ENCODE results near the gene CTNNA1. TPM values are rescaled to one million over a fixed set of nuclear protein-coding genes. Genes with fewer than 3 reads are reported as not detected.
"Not testable (repeated sequence)": the region's sequence is repeated elsewhere in the genome, so short reads cannot be mapped to it uniquely, and the experiment has no call there.

Gene CTNNA1
- polyA plus RNA-seq, 4 donors, result 301 to 428 (median 405) TPM

DNA sequence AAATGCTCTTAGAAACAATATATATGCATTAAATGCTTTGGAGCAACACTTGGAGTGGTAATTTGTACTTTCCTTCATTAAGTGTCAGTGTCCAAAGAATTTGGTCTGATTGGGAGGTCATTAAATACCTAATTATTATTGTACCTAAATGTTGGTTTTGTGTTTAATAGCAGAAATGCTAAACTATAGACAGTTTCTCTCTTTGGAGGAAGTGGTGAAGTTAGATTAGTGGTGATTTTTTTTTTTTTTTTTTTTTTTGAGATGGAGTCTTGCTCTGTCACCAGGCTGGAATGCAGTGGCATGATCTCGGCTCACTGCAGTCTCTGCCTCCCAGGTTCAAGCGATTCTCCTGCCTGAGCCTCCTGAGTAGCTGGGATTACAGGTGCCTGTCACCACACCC, 168.1 kb downstream of the CTNNA1 start:
- not testable (repeated sequence) for DNase-seq (ENCODE audit: low read depth in 4 of 4, low spot score in 3 of 4)

DNA sequence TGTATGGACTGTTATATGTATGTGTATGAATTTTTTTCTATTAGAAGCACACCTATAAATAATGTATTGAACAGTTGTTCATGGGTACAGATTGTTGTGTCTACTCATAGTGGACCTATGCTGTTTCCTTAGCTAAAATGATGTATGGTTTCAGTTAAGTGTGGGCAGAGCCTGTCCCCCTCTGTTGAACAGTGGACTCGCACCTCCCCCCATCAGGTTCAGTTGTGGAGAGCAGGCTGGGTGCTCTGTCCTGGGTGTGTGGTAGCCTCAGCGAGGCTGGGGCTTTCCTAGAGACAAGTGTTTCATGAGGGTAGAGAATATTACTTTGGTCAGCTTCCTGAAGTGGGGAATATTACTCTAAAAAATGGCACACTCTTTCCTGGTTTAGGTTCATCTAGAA, 169.3 kb downstream of the CTNNA1 start:
- DNase-seq (ENCODE audit: low read depth in 4 of 4, low spot score in 3 of 4), result no peak

DNA sequence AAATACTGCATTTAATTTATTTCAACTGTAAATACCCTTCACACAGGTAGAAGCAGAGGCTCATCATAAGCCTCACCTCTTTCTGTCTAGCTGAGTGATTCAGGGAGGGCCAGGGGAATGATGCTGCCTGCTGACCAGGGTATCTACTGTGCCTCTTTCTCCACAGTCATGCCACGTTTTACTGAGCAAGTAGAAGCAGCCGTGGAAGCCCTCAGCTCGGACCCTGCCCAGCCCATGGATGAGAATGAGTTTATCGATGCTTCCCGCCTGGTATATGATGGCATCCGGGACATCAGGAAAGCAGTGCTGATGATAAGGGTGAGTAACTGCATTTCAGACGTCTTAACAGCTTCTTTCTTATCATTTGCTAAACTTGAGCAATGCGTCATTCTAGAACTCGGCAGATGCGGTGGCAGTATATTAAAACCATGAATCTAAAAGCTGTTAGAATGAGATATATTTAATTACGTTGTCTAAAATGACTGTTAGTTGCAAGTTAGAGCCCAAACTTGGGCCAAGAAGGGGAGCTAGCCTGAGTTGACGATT, 171.9 kb downstream of the CTNNA1 start:
- no peak for DNase-seq (ENCODE audit: low read depth in 4 of 4, low spot score in 3 of 4)

DNA sequence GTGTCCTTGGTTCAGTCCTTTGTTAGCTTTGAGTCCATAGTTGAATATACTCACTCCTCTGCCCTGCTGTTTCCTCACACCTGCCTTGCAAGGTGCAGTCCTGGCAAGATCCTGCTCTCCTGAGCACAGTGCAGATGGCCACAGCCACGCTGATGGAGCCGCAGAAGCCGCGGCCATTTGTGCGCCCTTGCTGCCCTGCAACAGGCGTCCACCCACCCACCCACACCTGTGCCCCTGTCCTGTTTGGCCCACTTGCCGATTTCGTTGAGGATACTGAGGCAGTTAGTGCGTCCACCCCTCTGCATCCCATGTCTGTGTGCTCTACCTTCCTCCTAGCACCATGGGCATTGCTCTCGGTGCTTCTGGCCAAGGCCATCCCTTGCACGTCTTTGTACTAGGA, 173.0 kb downstream of the CTNNA1 start:
- no peak for DNase-seq (ENCODE audit: low read depth in 4 of 4, low spot score in 3 of 4)

DNA sequence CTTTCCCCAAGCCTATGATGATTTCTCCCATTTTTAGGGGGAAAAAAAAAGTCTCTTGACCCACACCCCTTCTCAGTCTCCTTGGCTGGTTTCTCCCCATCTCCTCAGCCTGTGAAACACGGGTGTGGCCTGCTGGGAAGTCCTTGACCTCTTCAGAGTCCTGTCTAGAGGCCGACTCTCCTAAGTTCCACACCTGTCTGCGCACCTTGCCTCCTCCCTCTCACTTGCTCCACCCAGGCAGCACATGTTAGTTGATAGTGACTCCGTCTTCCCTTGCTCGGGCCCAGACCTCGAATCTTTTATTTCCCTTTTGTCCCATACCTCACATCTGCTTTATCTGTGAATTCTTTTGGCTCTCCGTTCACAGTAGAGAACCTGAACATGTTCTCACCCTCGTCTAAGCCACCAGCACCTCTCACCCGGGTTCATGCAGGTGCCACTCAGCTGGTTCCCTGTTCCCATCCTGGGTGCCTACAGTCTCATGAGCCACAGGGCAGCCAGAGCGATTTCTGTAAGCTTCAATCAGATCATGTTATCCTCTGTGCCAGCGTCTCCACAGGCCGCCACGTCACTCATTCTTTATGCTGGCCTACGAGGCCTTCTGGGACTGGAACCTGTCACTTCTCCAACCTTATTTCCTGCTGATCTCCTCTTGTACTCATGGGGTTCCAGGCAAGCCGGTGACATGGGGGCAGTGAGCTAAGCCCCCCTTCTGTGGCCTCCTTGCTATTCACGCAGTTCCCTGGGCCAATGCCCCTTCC, 173.6 kb downstream of the CTNNA1 start:
- no peak for DNase-seq (ENCODE audit: low read depth in 4 of 4, low spot score in 3 of 4)

DNA sequence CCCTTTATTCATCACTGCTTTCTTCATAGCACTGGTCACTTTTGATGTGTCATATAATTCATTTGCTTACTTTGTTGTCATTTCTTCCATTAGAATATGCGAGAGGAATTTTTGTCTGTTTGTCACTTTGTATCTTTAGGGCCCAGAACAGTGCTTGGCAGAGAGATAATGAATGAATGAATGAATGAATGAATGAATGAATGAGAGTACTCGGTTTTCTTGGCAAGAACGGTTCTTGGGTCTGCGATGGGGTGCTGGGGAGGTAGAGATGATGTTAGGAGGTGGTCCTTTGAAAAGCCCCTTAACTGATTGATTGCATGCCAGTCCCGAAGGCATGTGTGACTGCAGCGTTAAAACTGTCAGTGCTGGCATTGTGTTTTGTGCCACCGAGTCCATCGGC, 174.3 kb downstream of the CTNNA1 start:
- DNase-seq (ENCODE audit: low read depth in 4 of 4, low spot score in 3 of 4), result no peak

DNA sequence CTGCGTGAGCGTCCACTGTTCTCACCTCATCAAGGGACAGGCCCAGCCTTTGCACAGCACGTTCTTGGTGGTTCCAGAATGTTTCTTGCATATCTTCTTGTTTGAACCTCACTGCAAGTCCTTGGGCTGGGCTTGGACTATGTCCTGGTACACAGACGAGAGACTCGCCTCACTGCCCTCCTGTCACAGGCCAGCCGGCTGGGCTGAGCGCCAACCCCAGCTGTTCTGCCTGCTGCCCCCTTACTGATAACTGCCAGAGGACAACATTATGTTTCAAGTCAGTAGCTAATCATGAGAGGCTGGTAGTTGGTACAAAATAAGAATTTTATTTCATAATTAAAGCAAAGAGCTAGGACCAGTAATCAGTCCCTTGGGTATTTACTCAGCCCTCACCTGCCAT, 174.8 kb downstream of the CTNNA1 start:
- no peak for DNase-seq (ENCODE audit: low read depth in 4 of 4, low spot score in 3 of 4)

DNA sequence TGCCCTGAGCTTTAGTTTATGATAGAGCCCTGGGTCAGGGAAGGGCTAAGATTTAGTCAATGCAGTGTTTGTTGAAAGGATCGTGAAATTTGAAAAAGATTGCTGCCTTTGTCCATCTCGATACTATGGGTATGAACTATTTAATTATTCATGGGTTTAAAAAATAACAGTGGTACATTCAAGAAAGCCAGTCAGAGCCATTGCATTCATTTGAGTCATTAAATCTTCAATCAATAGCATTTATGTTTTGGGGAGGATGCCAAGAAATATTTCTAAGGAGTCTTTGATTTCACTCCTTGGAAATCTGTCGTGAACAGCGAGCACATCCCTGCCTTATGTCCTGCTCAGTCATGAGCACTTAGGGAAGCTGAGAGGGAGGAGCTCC, 176.3 kb downstream of the CTNNA1 start:
- DNase-seq (ENCODE audit: low read depth in 4 of 4, low spot score in 3 of 4), result no peak

DNA sequence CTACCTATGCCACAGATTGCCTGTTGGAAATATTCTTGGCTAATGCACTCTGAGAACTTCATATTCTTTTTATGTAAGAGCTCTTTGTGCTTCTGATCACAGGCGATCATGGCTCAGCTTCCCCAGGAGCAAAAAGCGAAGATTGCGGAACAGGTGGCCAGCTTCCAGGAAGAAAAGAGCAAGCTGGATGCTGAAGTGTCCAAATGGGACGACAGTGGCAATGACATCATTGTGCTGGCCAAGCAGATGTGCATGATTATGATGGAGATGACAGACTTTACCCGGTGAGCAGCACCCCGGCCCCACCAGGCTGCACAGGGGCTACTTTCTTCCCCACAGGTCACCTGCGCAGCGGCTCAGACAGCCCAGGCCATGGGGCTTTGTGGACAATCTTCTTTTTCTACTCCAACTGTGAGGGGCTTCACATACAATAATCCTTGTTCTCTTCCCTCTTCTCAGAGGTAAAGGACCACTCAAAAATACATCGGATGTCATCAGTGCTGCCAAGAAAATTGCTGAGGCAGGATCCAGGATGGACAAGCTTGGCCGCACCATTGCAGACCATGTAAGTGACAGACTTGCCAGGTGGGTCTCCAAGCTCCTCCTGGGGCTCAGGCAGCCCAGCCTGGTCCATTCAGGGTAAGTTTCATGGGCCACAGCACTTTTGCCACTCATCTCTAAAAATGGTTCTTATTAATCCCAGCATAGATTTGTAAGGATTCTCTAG, 177.3 kb downstream of the CTNNA1 start:
- no peak for DNase-seq (ENCODE audit: low read depth in 4 of 4, low spot score in 3 of 4)

DNA sequence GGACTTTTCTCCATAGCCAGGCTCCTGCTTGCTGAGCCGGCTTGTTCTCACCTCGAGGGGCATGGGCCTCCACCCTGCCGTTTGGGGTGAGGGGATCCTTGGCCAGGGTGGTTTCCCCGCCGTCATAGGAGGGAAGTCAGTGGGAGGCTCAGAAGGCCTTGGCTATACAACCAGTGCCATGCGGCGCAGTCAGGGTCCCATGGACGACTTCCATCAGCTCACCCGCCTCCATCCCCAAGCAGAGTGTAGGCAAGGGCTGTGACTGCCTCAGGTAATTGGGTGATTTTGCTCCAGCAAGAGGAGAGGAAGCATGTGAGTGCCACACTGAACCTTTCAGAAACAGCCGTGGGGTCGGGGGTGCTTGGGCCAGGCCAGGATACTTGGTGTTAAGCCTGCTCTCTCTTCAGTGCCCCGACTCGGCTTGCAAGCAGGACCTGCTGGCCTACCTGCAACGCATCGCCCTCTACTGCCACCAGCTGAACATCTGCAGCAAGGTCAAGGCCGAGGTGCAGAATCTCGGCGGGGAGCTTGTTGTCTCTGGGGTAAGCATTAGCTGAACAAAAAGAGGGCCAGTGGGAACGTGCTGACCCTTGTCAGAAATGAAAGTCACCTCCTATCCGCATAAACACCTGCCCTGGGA, 179.1 kb downstream of the CTNNA1 start:
- no peak for DNase-seq (ENCODE audit: low read depth in 4 of 4, low spot score in 3 of 4)

DNA sequence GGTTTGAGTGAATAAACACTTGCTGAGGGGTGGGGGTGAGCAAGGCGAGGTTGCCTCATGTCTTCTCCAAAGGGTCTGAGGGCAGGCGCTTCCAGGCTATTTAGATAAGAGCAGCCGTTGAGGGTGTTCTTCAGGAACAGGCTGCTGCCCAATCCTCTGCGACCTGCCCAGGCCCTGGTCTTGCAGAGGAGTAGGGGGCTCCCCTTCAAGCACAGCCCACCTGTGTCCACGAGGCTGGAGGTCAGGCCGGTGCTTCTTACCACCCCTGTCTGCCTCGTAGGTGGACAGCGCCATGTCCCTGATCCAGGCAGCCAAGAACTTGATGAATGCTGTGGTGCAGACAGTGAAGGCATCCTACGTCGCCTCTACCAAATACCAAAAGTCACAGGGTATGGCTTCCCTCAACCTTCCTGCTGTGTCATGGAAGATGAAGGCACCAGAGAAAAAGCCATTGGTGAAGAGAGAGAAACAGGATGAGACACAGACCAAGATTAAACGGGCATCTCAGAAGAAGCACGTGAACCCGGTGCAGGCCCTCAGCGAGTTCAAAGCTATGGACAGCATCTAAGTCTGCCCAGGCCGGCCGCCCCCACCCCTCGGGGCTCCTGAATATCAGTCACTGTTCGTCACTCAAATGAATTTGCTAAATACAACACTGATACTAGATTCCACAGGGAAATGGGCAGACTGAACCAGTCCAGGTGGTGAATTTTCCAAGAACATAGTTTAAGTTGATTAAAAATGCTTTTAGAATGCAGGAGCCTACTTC, 180.5 kb downstream of the CTNNA1 start:
- no peak for DNase-seq (ENCODE audit: low read depth in 4 of 4, low spot score in 3 of 4)

DNA sequence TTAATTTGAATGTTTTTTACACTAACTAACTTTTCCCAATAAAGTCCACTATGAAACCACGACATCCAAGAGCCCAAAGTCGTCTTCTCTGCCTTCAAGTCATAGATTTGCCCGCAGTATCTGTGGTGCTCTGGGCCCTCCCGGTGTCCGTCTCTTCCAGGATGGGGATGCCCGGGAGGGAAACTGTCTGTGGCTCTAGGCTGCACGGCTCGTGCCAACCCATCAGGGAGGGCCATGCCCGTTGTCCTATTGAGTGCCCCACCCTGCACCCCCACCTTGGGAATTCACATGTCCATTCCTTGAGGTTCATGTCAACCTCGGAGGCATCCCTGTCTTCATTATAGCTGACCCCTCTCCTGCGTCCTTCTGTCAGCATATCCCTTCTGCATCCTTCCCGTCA, 181.7 kb downstream of the CTNNA1 start:
- no peak for DNase-seq (ENCODE audit: low read depth in 4 of 4, low spot score in 3 of 4)

DNA sequence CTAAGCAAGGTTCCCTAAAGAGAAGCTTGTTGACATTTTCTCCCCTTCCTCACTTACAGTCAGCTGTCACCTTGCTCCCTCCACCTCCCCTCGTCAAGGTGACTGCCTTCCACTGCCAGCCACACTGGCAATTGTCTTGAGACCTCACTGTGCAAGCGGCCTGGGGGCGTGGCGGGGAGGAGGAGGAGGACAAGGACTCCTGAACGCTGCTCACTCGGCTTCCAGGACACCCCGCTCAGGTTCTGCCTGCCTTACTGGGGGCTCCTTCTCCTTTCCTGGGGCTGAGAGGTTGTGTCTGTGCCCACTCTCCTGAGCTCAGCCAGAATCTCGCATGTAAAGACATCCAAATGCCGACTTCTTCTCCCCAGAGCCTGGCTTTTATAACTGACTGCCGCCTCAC, 182.2 kb downstream of the CTNNA1 start:
- no peak for DNase-seq (ENCODE audit: low read depth in 4 of 4, low spot score in 3 of 4)

DNA sequence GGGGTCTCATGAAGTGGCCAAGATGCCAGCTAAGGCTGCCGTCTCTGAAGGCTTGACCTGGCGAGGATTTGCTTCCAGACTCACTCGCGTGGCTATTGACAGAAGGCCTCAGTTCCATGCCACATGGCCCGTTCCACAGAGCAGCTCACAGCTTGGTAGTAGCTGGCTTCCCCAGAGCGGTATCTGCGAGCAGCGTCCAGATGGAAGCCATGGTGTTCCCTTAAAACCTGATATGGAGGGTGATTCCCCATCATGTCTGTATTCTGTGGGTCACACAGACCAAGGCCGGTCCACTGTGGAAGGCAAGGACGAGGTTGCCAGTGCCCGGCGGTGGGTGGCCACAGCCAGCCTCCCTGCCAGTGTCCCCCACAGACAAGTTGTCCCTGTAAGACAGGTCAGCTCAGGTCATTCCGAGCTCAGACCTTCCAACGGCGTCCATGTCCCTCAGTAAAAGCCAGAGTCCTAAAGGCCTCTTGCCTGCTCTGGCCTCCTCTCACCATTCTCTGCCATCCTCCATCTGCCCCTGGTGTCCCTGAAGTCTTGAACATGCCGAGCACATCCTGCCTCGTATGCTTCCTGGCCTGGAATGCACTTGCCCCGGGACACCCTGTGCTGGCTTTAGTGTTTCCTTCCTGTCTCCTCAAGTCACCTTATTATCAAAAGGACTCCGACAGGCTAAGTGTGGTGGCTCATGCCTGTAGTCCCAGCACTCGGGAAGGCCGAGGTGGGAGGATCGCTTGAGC, 183.2 kb downstream of the CTNNA1 start:
- no peak for DNase-seq (ENCODE audit: low read depth in 4 of 4, low spot score in 3 of 4)

DNA sequence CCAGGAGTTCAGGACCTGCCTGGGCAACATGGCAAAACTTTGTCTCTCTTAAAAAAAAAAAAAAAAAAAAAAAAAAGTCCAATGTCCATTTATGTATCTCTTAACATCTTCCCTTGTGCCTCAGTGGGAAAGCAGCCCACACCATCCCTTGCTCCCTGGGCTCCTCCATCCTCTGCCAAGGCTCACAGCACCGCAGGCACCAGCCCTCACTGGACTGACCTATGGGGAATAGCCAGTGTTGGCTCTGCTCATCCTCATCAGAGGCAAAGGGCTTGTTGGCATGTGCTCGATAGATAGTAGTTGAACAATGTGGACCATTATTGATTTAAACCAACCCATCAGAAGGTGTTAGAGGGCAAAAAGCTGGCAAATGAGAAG, 183.7 kb downstream of the CTNNA1 start:
- DNase-seq (ENCODE audit: low read depth in 4 of 4, low spot score in 3 of 4), result no peak

DNA sequence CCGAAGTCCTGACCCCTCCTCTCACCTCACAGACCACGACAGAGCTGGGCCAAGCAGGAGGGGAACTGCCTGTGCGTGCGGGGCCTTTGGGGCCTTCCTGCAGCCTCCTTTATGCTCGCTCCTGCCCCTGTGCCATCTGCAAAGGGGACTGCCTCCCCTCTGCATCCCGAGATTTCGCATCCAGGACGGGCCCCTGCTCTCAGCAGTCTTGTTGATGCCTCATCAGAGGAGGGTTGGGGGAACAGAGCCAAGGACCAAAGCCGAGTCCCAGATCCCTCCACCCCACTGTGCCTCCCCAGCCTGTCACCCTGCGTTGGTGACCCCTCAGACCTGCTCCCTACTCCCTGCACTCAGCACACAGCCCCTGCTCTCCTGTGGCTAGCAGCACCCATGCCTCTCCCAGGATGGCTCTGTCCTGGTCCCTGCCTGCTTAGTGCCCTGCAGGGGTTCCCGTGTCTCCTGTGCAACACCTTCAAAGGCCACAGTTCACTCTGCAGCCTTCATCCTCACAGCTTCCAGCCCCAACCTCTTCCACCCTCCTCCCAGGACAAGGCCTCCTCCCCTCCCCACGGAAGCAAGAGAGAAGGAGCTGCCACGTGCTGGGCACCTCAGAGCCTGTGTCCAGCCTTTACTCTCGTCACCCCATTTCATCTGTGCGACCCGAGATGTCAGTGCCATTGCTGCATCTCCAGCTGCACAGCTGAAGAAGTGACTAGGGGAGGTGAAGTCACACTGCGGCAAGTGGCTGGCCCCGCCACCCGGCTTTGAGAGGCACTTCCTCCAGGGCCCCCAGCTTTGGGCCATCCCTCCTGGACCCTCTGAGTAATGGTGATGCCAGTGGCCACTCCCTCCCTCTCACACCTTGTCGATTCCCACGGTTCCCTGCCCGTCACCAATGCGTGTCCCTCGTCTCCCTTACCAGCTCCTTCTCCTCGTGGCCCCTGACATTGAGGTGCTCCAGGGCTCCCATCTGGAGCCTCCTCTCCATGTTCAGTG, 184.5 kb downstream of the CTNNA1 start:
- no peak for DNase-seq (ENCODE audit: low read depth in 4 of 4, low spot score in 3 of 4)

DNA sequence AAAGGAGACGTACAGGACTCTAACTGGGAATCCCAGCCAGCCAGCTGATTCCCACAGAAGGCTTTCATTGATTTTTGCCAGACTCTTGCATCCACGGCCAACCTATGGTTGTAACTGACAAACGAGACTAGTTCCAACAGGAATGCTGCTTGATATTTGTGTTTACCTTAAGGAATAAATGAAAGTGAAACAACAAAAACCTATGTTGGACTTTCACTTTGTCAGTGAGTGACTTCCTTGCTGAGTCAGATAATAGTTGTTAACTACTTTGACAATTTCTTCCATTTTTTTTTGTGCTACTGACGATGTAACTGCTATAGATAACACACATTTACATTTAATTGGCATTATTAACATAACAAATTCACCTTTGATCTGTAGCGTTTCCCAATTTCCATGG, 185.3 kb downstream of the CTNNA1 start:
- DNase-seq (ENCODE audit: low read depth in 4 of 4, low spot score in 3 of 4), result no peak

DNA sequence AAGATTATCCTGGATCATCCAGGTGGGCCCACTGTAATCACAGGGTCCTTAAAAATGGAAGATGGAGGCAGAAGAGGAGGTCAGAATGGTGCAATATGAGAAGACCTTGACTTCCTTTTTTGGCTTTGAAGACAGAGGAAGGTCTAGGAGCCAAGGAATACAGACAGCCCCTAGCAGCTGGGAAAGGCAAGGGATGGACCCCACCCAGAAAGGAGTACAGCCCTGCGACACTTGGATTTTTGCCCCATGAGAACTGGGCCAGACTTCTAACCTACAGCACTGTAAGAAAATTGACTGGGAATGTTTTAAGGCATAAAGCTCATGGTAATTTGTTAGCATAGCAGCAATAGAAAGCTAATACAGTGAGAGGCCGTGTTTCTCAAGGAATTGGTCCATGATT, 188.8 kb downstream of the CTNNA1 start:
- no peak for DNase-seq (ENCODE audit: low read depth in 4 of 4, low spot score in 3 of 4)

DNA sequence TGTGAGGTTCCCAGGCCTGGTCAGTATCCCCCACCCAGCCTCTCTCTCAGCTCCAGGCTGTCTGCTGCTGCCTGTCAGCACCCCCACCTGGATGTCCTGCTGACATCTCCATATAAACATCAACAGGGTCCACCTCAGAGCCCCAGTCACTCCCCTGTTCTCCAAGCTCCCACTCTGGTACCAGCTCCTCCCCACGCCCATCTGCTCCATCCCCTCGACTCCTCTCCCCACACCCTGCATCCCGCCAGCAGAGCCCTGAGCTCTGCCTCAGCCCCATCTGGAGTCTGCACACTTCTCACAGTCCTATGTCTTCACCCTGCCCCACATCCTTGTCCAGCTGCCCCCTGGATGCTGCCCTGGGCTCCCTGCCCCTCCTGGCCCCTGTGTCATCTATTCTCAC, 189.6 kb downstream of the CTNNA1 start:
- DNase-seq (ENCODE audit: low read depth in 4 of 4, low spot score in 3 of 4), result no peak

All from left renal pelvis (tissue), 4 donors.